ENCODE results near the gene GABRD.
"Not testable (repeated sequence)": the region's sequence is repeated elsewhere in the genome, so short reads cannot be mapped to it uniquely, and the experiment has no call there.

GABRD gene

DNA sequence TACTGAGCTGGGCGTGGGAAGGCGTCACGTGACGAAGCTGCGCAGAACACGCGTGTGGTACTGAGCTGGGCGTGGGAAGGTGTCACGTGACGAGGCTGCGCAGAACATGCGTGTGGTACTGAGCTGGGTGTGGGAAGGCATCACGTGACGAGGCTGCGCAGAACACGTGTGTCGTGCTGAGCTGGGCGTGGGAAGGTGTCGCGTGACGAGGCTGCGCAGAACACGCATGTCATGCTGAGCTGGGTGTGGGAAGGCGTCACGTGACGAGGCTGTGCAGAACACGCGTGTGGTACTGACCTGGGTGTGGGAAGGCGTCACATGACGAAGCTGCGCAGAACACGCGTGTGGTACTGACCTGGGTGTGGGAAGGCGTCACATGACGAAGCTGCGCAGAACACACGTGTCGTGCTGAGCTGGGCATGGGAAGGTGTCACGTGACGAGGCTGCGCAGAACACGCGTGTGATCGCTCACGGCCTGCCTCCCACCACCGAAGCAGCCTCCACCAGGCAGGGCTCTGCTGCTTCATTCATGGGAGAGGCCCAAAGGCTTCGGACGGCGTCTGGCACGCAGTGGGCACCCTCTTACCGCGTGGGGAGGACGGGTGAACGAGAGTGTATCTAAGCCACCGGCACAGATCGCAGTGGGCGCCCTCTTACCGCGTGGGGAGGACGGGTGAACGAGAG, 39.5 kb upstream of the GABRD start:
- DNase-seq: no peak

DNA sequence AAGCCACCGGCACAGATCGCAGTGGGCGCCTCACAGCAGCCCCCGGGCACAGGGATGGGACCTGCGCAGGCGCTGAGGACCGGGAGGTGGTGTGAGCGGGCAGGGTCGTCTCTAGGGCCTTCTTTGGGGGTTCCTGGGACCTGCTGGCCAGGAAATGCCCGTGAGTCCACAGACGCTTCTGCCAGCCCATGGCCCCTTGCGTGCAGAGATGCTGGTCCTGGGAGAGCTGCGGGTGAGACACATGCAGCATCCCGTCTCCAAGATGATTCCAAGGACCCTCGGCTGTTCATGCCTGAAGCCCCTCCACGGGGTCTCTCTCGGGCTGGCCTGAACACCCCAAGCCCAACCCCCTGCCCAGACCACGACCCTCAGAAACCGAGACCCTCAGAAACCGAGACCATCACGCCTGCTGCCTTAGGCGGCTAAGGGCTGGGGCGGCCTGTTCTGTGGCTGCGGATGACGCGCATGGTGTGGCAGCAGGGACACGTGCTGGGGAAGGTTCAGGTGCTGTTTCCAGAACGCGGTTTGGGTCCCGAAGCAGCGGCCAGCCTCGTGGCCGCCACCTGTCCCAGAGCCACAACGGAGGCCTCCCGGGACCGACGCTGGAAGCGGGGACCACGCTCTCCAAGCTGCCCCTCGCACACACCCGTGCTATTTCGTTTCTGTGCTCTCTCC, 38.5 kb upstream of the GABRD start:
- TF ChIP-seq POLR2A (IDR thresholded peaks at IDR 0.05; ENCODE audit: low read length) (no peak), GATA1 (IDR thresholded peaks at IDR 0.05; ENCODE audit: low read depth, low read length) (no peak)
- DNase-seq: no peak

More for the DNA sequence above, 39.5 kb upstream of the GABRD start:
- TF ChIP-seq POLR2A (IDR thresholded peaks at IDR 0.05; ENCODE audit: low read length) (no peak), GATA1 (IDR thresholded peaks at IDR 0.05; ENCODE audit: low read depth, low read length) (no peak)

DNA sequence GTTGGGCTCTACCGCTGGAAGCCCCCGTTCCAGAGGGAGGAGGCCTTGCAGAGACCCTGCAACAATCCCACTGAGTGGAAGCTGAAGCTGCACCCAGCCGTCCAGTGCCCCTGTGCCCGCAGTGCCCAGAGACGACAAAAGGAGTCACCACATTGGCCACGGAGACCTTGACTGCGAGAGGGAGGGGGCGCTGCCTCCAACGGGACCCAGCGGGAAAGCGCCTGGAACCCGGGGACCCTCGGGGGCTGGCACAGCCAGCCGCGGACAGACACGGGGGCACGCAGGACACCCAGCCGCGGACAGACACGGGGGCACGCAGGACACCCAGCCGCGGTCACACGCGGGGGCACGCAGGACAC, 38.0 kb upstream of the GABRD start:
- no peak for TF ChIP-seq POLR2A (IDR thresholded peaks at IDR 0.05; ENCODE audit: low read length)
- no peak for TF ChIP-seq GATA1 (IDR thresholded peaks at IDR 0.05; ENCODE audit: low read depth, low read length)
- no peak for DNase-seq

DNA sequence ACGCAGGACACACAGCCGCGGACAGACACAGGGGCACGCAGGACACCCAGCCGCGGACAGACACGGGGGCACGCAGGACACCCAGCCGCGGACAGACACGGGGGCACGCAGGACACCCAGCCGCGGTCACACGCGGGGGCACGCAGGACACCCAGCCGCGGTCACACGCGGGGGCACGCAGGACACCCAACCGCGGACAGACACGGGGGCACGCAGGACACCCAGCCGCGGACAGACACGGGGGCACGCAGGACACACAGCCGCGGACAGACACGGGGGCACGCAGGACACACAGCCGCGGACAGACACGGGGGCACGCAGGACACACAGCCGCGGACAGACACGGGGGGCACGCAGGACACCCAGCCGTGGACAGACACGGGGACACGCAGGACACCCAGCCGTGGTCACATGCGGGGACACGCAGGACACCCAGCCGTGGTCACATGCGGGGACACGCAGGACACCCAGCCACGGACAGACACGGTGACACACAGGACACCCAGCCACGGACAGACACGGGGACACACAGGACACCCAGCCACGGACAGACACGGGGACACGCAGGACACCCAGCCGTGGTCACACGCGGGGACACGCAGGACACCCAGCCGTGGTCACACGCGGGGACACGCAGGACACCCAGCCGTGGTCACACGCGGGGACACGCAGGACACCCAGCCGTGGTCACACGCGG, 37.4 kb upstream of the GABRD start:
- not testable (repeated sequence) for DNase-seq

DNA sequence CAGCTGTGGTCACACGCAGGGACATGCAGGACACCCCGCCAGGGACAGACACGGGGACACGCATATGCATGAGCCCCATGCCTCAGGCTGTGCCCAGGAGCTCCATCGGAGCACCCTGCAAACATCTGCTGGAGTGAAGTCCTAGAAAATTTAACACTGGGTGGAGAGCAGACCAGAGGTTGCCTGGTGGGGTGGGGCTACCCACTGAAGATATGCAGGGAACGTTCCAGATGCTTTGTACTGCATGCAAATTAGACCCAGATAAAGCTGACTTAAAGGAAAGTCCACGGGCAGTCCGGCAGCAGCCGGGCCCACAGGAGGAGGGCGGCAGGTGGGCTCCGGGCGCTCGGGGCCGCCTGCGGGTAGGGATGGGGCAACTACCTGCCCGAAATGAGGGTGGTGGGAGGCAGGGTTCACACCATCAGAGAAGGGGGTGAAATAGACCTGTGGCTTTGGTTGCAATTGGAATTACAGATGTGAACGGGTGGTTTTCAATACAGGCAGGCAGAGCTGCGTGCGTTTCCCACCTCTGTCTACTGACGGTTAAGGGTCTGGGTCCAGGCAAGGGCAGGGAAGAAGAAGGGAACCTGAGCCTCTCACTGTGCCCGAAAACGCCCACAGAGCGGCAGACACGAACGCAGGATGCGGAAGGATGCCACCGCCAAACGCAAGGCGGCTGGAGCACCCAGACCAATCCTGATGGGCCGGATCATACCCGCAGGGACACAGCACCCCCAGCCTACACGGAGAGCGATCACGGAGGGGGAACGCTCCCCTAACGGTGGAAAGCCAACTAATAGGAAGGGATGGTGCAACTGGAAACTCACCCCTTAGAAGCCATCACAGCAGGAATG, 36.5 kb upstream of the GABRD start:
- TF ChIP-seq POLR2A (IDR thresholded peaks at IDR 0.05; ENCODE audit: low read length): no peak
- no peak for TF ChIP-seq GATA1 (IDR thresholded peaks at IDR 0.05; ENCODE audit: low read depth, low read length)
- DNase-seq: no peak

DNA sequence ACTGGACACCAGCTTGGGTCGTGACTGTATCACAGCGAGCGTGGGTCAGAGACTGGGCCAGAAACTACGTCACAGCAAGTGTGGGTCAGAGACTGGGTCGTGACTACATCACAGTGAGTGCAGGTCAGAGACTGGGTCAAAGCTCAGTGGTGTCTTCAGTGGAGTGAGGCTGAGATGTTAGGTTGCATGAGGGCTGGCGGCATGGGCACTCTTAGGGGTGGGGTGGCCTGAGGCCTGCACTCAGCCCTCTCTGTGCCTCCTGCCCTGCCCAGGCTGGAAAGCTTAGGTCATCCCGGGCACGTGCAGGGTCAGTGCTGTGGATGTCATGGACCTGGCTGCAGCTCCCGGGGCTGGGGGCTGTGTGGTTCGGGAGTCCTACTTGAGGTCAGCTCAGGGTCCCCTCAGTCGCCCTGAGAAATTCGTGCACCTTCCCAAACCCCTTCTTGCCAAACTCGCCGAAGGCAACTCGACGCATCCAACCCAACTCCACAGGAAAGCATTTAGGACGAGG, 34.5 kb upstream of the GABRD start:
- TF ChIP-seq POLR2A (IDR thresholded peaks at IDR 0.05; ENCODE audit: low read length): no peak
- TF ChIP-seq GATA1 (IDR thresholded peaks at IDR 0.05; ENCODE audit: low read depth, low read length): no peak
- no peak for DNase-seq

DNA sequence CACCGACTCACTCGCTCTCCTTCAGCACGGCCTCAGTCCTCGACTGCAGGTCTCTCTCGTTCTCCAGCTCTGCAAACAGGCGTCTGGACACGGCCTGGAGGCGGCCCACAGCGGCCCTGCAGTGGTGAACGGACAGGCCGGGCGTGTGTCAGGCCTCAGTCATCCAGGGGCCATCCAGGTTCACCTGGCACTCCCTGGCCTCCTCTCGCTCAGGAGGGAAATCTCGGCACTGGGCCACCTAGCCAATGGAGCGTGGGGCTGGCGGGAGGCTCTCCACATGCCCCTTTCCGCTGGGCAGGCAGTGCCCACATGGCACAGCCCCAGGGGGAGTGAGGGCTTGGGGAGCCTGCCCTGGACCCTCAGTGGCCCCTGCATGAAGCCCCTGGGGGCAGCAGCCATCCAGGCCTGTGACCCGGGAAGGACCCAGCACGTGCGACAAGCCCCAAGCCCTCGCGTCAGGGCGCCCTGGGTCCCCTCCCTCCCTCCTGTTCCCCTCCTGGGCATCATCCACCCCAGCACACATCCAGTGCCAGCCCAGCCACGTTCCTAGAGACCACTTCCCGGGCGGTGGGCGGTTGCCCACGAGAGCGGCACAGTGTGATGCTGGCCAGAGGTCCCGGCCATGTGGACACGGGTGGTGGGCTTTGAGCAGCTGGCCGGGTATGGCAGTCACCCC, 33.6 kb upstream of the GABRD start:
- TF ChIP-seq POLR2A (IDR thresholded peaks at IDR 0.05; ENCODE audit: low read length) (no peak), GATA1 (IDR thresholded peaks at IDR 0.05; ENCODE audit: low read depth, low read length) (no peak)
- no peak for DNase-seq

DNA sequence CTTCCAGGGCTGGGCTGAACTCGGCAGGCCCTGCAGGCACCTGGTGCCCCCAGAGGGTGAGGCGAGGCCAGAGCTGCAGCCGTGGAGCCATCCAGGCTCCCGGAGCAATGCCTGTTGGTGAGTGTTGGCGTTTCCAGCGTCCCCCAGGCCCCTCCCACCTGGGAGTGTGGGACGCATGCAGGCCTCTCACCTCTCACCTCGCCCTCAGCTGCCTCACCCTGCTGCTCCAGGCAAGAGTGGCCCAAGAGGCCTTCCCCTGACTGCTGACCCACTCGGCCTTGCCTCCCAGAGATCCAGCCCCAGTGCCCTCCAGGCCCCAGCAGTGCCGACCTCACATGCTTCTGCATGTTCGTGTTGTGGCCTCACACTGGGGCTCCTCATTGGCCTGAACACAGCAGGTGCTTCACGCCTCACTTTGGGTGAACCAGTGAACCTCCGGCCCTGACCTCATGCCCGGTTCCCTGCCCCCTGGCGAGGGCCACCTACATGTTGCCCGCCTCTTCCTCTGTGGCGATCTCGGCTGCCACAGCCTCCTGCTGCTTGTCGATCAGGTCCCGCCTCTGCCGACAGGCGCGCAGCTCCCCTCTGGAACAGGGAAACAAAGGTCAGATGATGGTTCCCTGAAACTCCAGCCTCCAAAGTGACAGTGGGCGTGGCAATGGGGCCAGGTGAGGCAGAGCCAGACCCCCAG, 32.5 kb upstream of the GABRD start:
- TF ChIP-seq GATA1 (IDR thresholded peaks at IDR 0.05; ENCODE audit: low read depth, low read length) (no peak), POLR2A (IDR thresholded peaks at IDR 0.05; ENCODE audit: low read length) (no peak)

DNA sequence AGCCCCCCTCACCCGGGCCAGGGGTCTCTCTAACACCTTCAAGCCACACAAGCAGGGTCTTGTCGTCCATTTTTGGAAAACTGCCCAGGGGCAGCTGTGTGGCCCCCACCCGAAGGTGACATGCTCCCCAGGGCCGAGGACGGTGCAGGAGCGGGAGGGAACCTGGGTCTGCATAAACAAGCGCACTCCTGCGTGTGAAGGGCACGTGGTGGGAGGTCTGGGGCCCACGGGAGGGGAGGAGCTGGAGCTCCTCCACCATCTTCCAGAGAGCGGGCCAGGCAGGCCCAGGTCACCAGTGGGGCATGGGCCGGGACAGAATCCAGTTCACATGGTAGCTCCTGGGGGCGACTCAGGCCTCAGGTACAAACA, 32.0 kb upstream of the GABRD start:
- DNase-seq: no peak
- no peak for TF ChIP-seq POLR2A (IDR thresholded peaks at IDR 0.05; ENCODE audit: low read length)
- no peak for TF ChIP-seq GATA1 (IDR thresholded peaks at IDR 0.05; ENCODE audit: low read depth, low read length)

More for the DNA sequence above, 32.5 kb upstream of the GABRD start:
- DNase-seq: no peak

DNA sequence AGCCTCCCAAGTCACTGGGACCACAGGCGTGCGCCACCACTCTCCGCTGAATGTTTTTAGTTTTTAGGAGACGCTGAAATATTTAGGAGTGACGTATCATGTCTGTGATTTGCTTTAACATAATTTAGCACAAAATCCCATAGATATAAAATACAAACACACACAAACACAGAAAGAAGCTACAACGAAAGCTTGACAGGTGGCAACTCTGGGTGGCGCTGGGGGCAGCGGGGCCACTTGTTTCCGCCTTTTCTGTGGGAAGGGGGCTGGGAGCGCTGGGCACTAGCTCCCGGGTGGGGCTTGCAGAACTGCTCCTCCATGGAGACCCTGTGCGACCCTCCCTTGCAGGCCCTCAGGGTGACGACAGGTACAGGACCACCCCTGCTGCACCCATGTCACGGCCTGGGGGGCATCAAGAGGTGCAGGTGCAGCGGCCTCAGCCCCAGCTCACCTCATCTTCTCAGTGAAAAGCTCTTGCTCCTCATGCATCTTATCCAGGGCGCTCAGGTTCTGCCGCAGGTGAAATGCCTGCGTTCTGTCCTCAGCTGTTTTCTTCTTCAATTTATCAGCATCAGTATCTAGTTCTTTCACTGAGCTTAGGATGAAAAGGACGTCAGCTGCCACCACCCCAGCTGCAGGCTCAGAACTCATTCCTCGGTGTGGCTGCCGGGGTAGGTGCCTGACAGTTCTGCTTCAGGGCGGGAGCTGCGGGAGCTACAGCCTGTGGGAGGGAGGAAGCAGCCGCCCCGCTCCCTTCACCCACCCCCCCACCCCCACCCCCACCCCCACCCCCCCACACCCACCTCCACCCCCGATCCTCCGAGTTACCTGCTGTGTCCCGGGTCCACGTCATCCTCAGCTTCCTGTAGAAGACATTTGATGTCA, 30.8 kb upstream of the GABRD start:
- no peak for TF ChIP-seq GATA1 (IDR thresholded peaks at IDR 0.05; ENCODE audit: low read depth, low read length)
- TF ChIP-seq POLR2A (IDR thresholded peaks at IDR 0.05; ENCODE audit: low read length): no peak
- no peak for DNase-seq

DNA sequence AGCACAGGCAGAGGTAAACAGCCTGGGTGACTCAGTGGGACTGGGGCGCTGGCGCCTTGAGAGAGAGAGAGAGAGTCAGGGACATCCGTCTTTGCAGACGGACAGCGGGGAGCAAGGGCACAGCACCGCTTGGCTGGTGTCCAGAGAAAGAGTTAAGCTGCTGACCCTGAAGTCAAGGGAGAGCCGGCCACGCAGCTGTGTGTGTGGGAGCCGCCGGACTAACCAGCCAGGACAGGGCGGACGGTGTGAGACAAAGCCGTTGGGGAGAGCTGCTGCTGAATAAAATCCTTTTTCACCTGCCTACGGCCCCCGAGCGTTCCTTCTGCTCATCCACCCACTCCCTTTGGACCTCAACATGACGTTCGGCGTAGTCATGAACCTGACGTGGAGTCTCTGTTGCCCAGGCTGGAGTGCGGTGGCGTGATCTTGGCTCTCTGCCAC, 30.0 kb upstream of the GABRD start:
- no peak for DNase-seq
- TF ChIP-seq GATA1 (IDR thresholded peaks at IDR 0.05; ENCODE audit: low read depth, low read length): no peak
- TF ChIP-seq POLR2A (IDR thresholded peaks at IDR 0.05; ENCODE audit: low read length): no peak

DNA sequence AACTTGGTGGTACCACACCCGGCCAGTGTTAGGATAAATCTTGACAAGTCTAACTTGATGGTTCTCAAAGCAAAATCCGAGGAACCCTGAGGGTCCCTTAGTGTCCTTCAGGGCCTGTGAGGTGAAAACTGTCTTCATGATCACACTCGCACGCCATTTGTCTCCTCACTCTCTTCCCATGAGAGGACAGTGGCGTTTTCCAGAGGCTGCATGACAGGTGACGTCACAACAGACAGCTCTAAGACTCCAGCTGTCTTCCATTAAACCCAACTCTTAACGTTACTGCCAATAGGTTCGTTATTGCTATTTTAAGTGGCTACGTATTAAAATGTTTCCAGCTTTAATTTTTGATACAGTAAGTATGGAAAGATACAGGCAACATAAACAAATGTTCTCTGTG, 29.4 kb upstream of the GABRD start:
- TF ChIP-seq GATA1 (IDR thresholded peaks at IDR 0.05; ENCODE audit: low read depth, low read length) (no peak), POLR2A (IDR thresholded peaks at IDR 0.05; ENCODE audit: low read length) (no peak)
- DNase-seq: no peak

Measured in erythroblast (primary cell).